ENCODE measurements around the gene LFNG. TPM values are rescaled to one million over a fixed set of nuclear protein-coding genes. Genes with fewer than 3 reads are reported as not detected.

Gene LFNG
- total RNA-seq, 1 donor from 2014 or later: 75.5 TPM

DNA sequence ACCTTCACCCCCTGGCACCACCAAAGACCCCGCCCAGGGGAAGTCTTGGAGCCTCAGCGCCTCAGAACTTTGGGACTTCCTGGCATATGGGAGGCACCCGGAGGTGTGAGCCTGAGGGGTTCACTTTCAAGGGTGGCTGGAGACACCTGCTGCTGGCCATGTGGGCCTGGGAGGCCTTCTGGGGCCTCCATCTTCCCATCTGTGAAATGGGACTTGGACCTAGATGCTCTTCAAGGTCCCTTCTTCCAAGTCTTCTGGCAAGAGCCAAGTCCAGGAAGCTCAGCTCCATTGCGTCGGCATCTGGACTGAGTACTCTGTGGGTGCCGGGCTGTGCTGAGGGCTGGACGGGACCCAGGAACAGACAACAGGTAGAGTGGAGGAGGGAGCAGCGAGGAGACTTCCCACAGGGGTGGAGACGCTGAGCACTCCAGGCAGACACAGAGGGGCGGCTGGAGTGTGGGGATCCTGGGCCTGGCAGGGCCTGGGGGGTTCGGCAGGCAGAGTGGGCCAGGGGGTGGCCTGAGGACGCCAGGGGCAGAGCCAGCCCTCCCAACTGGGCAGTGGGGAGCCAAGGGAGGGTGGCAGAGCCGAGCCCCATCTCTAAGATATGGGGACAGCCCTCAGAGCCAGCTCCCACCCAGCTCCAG, 9.3 kb upstream of the LFNG start:
- H3K36me3 Mint-ChIP-seq (ENCODE audit: unreplicated experiment): no peaks in the 10 kb centered on the region
- H3K4me1 Mint-ChIP-seq (ENCODE audit: low read depth, unreplicated experiment): peaks cover 8% of the 10 kb centered on the region
- H3K9me3 Mint-ChIP-seq (ENCODE audit: unreplicated experiment): no peaks in the 10 kb centered on the region
- H3K27me3 Mint-ChIP-seq (ENCODE audit: unreplicated experiment): peaks cover 5% of the 10 kb centered on the region
- no peak overlapping the region for H3K27ac Mint-ChIP-seq (ENCODE audit: unreplicated experiment)
- TF ChIP-seq, protein P1, sequence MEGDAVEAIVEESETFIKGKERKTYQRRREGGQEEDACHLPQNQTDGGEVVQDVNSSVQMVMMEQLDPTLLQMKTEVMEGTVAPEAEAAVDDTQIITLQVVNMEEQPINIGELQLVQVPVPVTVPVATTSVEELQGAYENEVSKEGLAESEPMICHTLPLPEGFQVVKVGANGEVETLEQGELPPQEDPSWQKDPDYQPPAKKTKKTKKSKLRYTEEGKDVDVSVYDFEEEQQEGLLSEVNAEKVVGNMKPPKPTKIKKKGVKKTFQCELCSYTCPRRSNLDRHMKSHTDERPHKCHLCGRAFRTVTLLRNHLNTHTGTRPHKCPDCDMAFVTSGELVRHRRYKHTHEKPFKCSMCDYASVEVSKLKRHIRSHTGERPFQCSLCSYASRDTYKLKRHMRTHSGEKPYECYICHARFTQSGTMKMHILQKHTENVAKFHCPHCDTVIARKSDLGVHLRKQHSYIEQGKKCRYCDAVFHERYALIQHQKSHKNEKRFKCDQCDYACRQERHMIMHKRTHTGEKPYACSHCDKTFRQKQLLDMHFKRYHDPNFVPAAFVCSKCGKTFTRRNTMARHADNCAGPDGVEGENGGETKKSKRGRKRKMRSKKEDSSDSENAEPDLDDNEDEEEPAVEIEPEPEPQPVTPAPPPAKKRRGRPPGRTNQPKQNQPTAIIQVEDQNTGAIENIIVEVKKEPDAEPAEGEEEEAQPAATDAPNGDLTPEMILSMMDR (IDR thresholded peaks at IDR 0.05; ENCODE audit: partially characterized antibody, unreplicated experiment): no peak
- DNase-seq: no peak
- H3K4me3 Mint-ChIP-seq (ENCODE audit: unreplicated experiment): no peak overlapping the region

DNA sequence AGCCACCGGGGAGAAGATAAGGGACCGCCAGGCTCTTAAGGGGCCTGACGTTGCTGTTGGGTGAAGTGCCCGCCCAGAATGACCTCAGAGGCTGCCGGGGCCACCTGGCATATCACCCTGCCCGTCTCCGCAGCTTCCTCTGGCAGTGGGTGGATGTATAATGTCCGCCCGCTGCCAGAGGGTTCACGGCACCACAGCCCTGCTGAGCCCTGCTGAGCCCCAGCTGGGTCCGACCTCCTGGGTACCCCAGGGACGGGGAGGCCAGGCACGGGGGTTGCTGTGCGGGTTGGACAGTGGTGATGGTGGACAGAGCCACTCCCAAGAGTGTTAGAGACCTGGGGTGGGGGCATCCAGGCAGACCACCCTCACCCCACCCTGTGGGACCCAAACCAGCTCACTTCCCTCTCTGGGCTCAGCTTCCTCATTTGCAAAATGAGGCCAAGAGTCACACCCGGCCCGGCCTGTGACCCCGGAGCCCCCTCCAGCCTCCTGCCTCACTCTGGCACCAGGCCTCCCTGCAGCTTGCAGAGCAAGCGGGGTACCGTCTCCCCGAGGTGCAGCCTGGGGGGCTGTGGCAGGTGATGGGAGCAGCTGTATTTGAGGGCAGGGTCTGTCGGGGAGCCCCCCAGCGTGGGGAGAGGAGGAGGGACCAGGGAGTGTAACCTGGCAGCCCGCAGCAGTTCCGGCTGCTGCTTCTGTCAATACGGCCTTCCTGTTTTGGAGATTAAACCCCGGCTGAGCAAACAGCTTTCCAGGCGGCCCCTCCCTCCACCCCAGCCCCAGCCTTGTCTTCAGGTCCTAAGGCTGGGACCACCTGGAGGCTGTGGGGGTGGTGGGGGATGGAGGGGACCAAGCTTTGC, 8.4 kb upstream of the LFNG start:
- H3K4me3 Mint-ChIP-seq (ENCODE audit: unreplicated experiment): no peak overlapping the region
- no peaks in the 10 kb centered on the region for H3K36me3 Mint-ChIP-seq (ENCODE audit: unreplicated experiment)
- DNase-seq: no peak
- no peak overlapping the region for H3K27ac Mint-ChIP-seq (ENCODE audit: unreplicated experiment)
- peaks cover 5% of the 10 kb centered on the region for H3K27me3 Mint-ChIP-seq (ENCODE audit: unreplicated experiment)
- no peaks in the 10 kb centered on the region for H3K9me3 Mint-ChIP-seq (ENCODE audit: unreplicated experiment)
- TF ChIP-seq, protein P1 (IDR thresholded peaks at IDR 0.05; ENCODE audit: partially characterized antibody, unreplicated experiment): no peak
- H3K4me1 Mint-ChIP-seq (ENCODE audit: low read depth, unreplicated experiment): peaks cover 8% of the 10 kb centered on the region

DNA sequence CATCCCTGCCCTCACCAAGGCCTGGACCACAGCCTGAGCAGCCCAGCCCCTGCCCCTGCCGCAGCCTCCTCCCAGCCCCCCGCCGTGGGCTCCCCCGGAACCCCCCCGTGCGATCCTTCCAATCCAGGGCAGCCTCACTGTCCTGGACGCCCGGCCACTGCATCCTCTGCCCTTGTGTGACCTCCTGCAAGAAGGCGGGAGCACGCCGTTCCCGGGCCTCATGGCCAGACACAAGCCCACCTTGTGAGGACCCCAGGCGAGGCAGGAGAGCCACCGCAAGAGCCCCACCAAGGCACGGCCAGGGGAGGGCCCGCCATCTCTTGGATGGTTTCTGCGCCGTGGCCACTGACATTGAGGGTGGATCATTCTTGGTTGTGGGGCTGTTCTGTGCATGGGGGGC, 7.8 kb upstream of the LFNG start:
- Mint-ChIP-seq H3K36me3 (ENCODE audit: unreplicated experiment) (no peaks in the 10 kb centered on the region), H3K27me3 (ENCODE audit: unreplicated experiment) (peaks cover 5% of the 10 kb centered on the region), H3K27ac (ENCODE audit: unreplicated experiment) (no peak overlapping the region), H3K4me1 (ENCODE audit: low read depth, unreplicated experiment) (peaks cover 8% of the 10 kb centered on the region), H3K4me3 (ENCODE audit: unreplicated experiment) (no peak overlapping the region), H3K9me3 (ENCODE audit: unreplicated experiment) (no peaks in the 10 kb centered on the region)
- no peak for DNase-seq
- TF ChIP-seq, protein P1 (IDR thresholded peaks at IDR 0.05; ENCODE audit: partially characterized antibody, unreplicated experiment): no peak

DNA sequence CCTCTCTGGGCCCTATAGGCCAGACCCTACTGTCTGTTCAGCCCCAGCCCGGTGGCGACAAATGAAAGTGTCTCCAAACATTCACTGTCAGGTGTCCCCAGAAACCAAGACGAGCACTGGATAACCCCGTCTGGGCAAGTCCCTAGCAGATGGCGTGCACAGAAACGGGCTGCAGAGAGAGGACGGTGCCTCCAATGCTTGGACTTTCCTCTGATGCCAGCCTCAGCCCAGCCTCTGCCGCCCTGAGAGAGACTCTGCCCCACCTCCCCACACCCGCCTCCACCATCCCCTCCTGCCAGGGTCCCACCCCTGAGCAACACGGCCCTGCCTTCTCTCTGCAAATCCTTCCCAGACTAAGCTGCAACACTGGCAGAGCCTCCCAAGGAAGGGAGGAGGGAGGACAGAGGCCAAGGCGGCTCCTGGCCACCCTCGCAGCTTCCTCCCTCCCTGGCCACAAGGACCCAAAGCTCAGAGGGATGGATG, 7.4 kb upstream of the LFNG start:
- H3K27me3 Mint-ChIP-seq (ENCODE audit: unreplicated experiment): peaks cover 5% of the 10 kb centered on the region

More for the DNA sequence above, 7.4 kb upstream of the LFNG start:
- H3K27ac Mint-ChIP-seq (ENCODE audit: unreplicated experiment): no peak overlapping the region
- TF ChIP-seq, protein P1 (IDR thresholded peaks at IDR 0.05; ENCODE audit: partially characterized antibody, unreplicated experiment): no peak
- H3K9me3 Mint-ChIP-seq (ENCODE audit: unreplicated experiment): no peaks in the 10 kb centered on the region
- H3K4me1 Mint-ChIP-seq (ENCODE audit: low read depth, unreplicated experiment): peaks cover 8% of the 10 kb centered on the region
- no peak overlapping the region for H3K4me3 Mint-ChIP-seq (ENCODE audit: unreplicated experiment)
- no peak for DNase-seq
- H3K36me3 Mint-ChIP-seq (ENCODE audit: unreplicated experiment): no peaks in the 10 kb centered on the region

Measured in glutamatergic neuron (in vitro differentiated cells).